RWPE1 (cell line): ENCODE measurements around the gene MYO1E.
A peak's percentile ranks its signal among the peaks of the same experiment; 100 is the strongest.

Source experiments
- CTCF ChIA-PET: fragments of 350-600 bp; sonication (Branson Sonifier 250); formaldehyde crosslinking; extraction: SDS; loops from one replicate; lab custom pipeline; 2021; lab: Yijun Ruan, JAX
- POLR2A ChIA-PET: fragments of 400-600 bp; formaldehyde crosslinking; extraction: SDS; loops from one replicate; lab custom pipeline; 2020; ENCODE audit warnings: antibody characterized with exemption; ENCODE audit not compliant: low non-redundant PET; lab: Yijun Ruan, JAX
- DNase-seq: peaks from one replicate; pipeline ENCODE4 v3.0.0; 2012; ENCODE audit warnings: low spot score
- H3K27ac ChIP-seq: fragments of 450-650 bp; 2 replicates; pipeline ENCODE4 v1.5.1; 2017
- TF ChIP-seq, protein P1 (sequence below): fragments of 450-650 bp; conservative IDR thresholded peaks from 2 replicates; pipeline ENCODE4 v1.5.1; 2017; ENCODE audit warnings: low read depth, mild to moderate bottlenecking

The MYO1E gene

GRCh38 chr15:59196416-59196815 is 176.3 kb downstream of the MYO1E start:
- CTCF ChIA-PET: interaction anchor here (0.6 kb wide), 1 partner anchor 240 kb away, joined by 4 read pairs; no protein-coding TSS in a partner anchor
- POLR2A ChIA-PET: no interaction called here
- H3K27ac ChIP-seq: no peak overlapping the region
- DNase-seq: no peak
- TF ChIP-seq, protein P1, sequence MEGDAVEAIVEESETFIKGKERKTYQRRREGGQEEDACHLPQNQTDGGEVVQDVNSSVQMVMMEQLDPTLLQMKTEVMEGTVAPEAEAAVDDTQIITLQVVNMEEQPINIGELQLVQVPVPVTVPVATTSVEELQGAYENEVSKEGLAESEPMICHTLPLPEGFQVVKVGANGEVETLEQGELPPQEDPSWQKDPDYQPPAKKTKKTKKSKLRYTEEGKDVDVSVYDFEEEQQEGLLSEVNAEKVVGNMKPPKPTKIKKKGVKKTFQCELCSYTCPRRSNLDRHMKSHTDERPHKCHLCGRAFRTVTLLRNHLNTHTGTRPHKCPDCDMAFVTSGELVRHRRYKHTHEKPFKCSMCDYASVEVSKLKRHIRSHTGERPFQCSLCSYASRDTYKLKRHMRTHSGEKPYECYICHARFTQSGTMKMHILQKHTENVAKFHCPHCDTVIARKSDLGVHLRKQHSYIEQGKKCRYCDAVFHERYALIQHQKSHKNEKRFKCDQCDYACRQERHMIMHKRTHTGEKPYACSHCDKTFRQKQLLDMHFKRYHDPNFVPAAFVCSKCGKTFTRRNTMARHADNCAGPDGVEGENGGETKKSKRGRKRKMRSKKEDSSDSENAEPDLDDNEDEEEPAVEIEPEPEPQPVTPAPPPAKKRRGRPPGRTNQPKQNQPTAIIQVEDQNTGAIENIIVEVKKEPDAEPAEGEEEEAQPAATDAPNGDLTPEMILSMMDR: no peak

DNA sequence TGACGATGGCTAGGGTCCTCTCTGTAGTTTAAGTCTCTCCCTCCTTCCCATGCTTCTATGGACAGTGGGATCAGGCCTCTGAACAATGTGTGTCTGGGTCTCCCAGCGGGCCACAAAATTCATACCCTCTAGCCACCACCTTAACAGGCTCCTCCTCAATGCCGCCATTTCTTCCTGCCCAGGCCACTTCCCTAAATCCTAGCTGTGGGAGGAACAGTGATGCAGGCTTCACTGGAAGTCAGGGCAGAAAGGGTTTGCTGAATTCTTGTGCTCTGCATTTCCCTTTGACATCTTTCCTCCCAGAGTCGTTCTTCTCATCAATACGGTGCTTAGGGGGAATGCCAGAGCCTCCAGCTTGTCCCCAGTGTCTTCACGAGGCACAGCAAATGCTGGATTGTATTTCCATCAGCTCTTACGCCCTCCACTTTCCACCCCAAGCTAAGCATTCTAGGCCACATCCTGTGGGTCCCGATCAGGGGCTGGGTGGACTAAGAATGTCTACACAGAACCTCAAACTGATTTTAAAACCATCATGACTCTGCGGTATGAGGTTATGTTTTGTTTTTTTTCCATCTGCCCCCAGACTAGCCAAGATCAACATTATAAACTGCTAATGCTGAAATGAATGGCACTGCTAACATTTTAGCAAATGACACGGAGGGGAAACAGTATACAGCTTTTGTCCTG is 177.9 kb downstream of the MYO1E start:
- TF ChIP-seq, protein P1: no peak
- CTCF ChIA-PET: no interaction called here
- H3K27ac ChIP-seq: no peak overlapping the region
- POLR2A ChIA-PET: no interaction called here
- no peak for DNase-seq

DNA sequence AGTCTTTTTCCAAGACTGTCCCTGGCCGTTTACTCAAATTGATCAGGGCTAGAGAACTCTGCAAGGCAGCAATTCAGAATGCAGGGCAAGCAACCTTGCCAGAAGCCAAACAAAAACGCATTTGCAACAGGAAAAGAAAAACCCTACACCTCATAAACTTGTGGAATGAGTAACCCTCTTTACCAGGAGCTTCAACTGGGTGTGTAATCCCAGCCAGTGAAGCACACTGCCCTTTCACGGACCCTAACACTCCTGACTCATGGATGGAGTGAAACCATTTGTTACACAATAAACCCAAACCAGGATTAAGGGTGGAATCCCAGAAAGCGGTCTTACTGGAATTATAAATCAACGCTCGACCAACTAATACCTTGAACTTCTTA is 180.8 kb downstream of the MYO1E start:
- TF ChIP-seq, protein P1: no peak
- DNase-seq: peak; percentile 97
- POLR2A ChIA-PET: no interaction called here
- H3K27ac ChIP-seq: peak overlapping the region; percentile 77
- CTCF ChIA-PET: interaction anchor here (0.5 to 1.0 kb wide), 4 partner anchors 11 to 229 kb away, joined by 3 to 6 read pairs (median 4); no protein-coding TSS in a partner anchor

DNA sequence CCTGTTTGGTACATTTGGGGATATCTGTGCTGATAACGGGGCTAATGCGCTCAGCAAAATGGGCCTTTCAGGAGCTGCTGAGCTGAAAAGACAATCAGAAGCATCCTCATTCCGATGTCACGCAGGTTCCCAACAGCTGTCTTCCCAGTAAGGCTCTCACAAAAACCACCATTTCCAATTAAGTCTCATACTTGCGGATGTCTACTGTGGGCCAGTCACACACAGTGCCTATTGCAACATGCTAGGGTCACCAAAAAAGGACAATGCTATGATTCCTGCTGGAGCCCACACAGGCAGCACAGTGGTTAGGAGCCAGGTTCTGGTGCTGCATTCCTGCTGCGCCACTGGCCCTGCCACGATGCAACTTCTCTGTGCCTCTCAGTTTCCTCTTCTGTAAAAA is 182.4 kb downstream of the MYO1E start:
- TF ChIP-seq, protein P1: no peak
- ChIA-PET POLR2A (no interaction called here), CTCF (no interaction called here)
- H3K27ac ChIP-seq: peak overlapping the region; percentile 77
- DNase-seq: no peak

DNA sequence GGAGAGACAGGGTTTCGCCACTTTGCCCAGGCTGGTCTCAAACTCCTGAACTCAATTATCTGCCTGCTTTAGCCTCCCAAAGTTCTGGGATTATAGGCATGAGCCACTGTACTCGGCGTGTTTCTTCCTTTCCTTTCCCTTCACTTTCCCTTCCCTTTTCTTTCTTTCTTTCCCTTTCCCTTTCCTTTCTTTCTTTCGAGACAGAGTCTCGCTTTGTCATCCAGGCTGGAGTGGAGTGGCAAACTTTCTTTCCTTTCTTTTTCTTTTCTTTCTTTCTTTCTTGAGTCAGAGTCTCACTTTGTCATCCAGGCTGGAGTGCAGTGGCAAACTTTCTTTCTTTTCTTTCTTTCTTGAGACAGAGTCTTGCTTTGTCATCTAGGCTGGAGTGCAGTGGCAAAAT is 183.4 kb downstream of the MYO1E start:
- ChIA-PET POLR2A (no interaction called here), CTCF (no interaction called here)
- DNase-seq: no peak
- TF ChIP-seq, protein P1: no peak
- H3K27ac ChIP-seq: no peak overlapping the region

GRCh38 chr15:59186501-59186900 is 186.2 kb downstream of the MYO1E start:
- TF ChIP-seq, protein P1: no peak
- CTCF ChIA-PET: no interaction called here
- H3K27ac ChIP-seq: no peak overlapping the region
- POLR2A ChIA-PET: no interaction called here
- no peak for DNase-seq
